OCI-LY7 (cell line): ENCODE measurements around the gene PRMT9. TPM values are rescaled to one million over a fixed set of nuclear protein-coding genes. Genes with fewer than 3 reads are reported as not detected.

Source experiments
- BruUV-seq: library from RNA; stranded (reverse); fragments of 400-500 nt; replicated peaks from 2 replicates; lab custom pipeline; 2021; lab: Mats Ljungman, UMichigan
- CTCF ChIA-PET: fragments of 300-600 bp; sonication (Branson Sonifier 250); formaldehyde crosslinking; loops from one replicate; lab custom pipeline; 2022; ENCODE audit warnings: antibody characterized with exemption; ENCODE audit not compliant: unreplicated experiment; lab: Charles Lee
- POLR2A ChIA-PET: fragments of 300-600 bp; sonication (Branson Sonifier 250); formaldehyde crosslinking; loops from one replicate; lab custom pipeline; 2022; ENCODE audit warnings: antibody characterized with exemption; lab: Charles Lee
- DNase-seq: peaks from one replicate; pipeline ENCODE4 v3.0.0-alpha.2; 2015; ENCODE audit warnings: low spot score
- H2AFZ ChIP-seq: fragments of 200-600 bp; sonication (generic), shearing (Covaris generic); 2 replicates; pipeline ENCODE4 v1.6.1; 2014; ENCODE audit warnings: mild to moderate bottlenecking, antibody characterized with exemption, low read length, moderate library complexity
- H3K27ac ChIP-seq: fragments of 200-600 bp; sonication (generic); 2 replicates; pipeline ENCODE4 v1.5.1; 2014; ENCODE audit warnings: mixed run types, low read depth, mild to moderate bottlenecking, moderate library complexity, low read length, inconsistent platforms; ENCODE audit not compliant: poor library complexity, severe bottlenecking
- H3K36me3 ChIP-seq: fragments of 200-600 bp; sonication (generic); 2 replicates; pipeline ENCODE4 v1.6.1; 2014; ENCODE audit warnings: mild to moderate bottlenecking, antibody characterized with exemption, low read length, moderate library complexity, mixed read lengths; ENCODE audit not compliant: insufficient read depth
- H3K4me1 ChIP-seq: fragments of 200-600 bp; sonication (generic); 2 replicates; pipeline ENCODE4 v1.5.1; 2014; ENCODE audit warnings: mild to moderate bottlenecking, low read length; ENCODE audit not compliant: insufficient read depth, poor library complexity, severe bottlenecking
- H3K4me2 ChIP-seq: fragments of 200-600 bp; sonication (generic); 2 replicates; pipeline ENCODE4 v1.6.1; 2014; ENCODE audit warnings: mild to moderate bottlenecking, low read length
- H3K4me3 ChIP-seq: fragments of 200-600 bp; sonication (generic); 2 replicates; pipeline ENCODE4 v1.5.1; 2014; ENCODE audit warnings: mild to moderate bottlenecking, low read depth, low read length; ENCODE audit not compliant: poor library complexity, severe bottlenecking
- H3K79me2 ChIP-seq: fragments of 200-600 bp; sonication (generic); 2 replicates; pipeline ENCODE4 v1.6.1; 2016; ENCODE audit warnings: low read depth, mild to moderate bottlenecking, low read length, moderate library complexity, mixed read lengths; ENCODE audit not compliant: insufficient read depth
- H3K9me2 ChIP-seq: fragments of 200-600 bp; sonication (generic); 2 replicates; pipeline ENCODE4 v1.6.1; 2016; ENCODE audit warnings: mild to moderate bottlenecking, low read length, mixed read lengths; ENCODE audit not compliant: insufficient read depth
- H3K9me3 ChIP-seq: fragments of 200-600 bp; sonication (generic); 2 replicates; pipeline ENCODE4 v1.6.1; 2014; ENCODE audit warnings: mild to moderate bottlenecking, mixed run types, low read length, mixed read lengths
- H4K20me1 ChIP-seq: fragments of 200-600 bp; sonication (generic); 2 replicates; pipeline ENCODE4 v1.6.1; 2014; ENCODE audit warnings: mild to moderate bottlenecking, antibody characterized with exemption, low read length, moderate library complexity, mixed read lengths; ENCODE audit not compliant: insufficient read depth
- CTCF ChIP-seq: fragments of 200-600 bp; sonication (generic); conservative IDR thresholded peaks from 2 replicates; pipeline ENCODE4 v1.5.1; 2014; ENCODE audit warnings: mild to moderate bottlenecking, antibody characterized with exemption, low read length, moderate library complexity, mixed read lengths
- EZH2phosphoT487 ChIP-seq: fragments of 200-600 bp; sonication (generic); IDR thresholded peaks from 2 replicates; pipeline ENCODE4 v1.6.1; 2018; ENCODE audit warnings: low read depth, borderline replicate concordance, mild to moderate bottlenecking, mixed run types, antibody characterized with exemption, low read length, moderate library complexity, mixed read lengths
- intact Hi-C: fragments of 100-400 bp; cut with micrococcal nuclease; formaldehyde crosslinking; loops from one replicate; pipeline ENCODE4 v1.10.0; 2022; ENCODE audit not compliant: unreplicated experiment
- total RNA-seq, 2 experiments: library from RNA; depleted of rRNA in 1 of 2; stranded (reverse); fragments of >200 nt in 1 of 2; shearing (Covaris generic) in 1 of 2; gene quantifications; 2 replicates each; pipeline ENCODE4 v1.2.3, GENCODE V29; 2014 to 2022

Gene PRMT9
- total RNA-seq, 2 experiments from 2014 or later, result 13.1 to 13.9 TPM

GRCh38 chr4:147620315-147620714, 63.6 kb downstream of the PRMT9 start:
- Histone ChIP-seq H3K4me3 (peak overlapping the region; percentile 2), H3K36me3 (peaks cover 45% of the 10 kb centered on the region), H3K9me2 (no peaks in the 10 kb centered on the region), H3K79me2 (peaks cover 50% of the 10 kb centered on the region), H3K4me1 (peaks cover 23% of the 10 kb centered on the region), H3K27ac (no peak overlapping the region), H4K20me1 (peaks cover 6% of the 10 kb centered on the region; the same call in 1 of the 2 replicates), H2AFZ (no peak overlapping the region), H3K4me2 (peak overlapping the region; percentile 47), H3K9me3 (no peaks in the 10 kb centered on the region)
- POLR2A ChIA-PET, result interaction anchor here (1.4 kb wide), 1 partner anchor 64 kb away, joined by 3 read pairs; the partner anchor contains the start of gene PRMT9
- no peak for DNase-seq
- BruUV-seq, result TSS peak; percentile 32
- intact Hi-C loops, result no loop called here
- TF ChIP-seq EZH2phosphoT487 (no peak), CTCF (no peak)
- CTCF ChIA-PET, result interaction anchor here (0.5 kb wide), 1 partner anchor 22 kb away, joined by 3 read pairs; no protein-coding TSS in a partner anchor

DNA sequence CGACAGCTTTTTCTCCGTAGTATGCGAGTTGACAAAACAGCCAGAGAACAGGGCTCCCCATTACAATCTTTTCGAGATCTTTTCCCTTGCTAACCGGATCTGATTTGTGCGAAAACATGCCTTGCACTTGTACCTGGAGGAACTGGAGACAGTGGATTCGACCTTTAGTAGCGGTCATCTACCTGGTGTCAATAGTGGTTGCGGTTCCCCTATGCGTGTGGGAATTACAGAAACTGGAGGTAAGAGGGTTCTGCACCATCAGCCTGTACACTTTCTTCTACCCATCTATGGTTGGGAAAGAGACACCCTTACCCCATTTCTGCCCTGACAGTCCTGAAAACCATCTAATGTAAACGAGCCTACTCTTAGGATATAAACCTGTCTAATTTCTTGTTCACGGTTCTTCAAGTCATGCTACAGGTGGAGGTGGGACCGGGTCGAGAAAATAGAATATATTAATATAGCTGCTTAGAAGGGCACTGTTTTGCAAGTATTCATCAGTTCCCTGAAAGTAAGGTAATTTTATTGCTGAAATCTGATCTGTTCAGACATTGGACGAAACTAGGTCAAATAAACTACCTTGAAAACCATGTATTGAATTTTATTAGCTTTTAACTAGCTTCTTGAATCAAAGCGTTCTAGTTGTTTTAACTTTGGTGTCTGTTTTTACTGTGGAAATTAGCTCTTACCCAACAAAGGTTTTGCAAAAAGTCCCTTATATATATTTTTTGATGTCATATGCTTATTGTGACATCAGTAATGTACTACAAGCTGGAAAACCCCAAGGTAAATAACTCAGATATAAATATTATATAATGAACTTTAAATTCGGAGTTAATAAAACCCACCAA, 65.9 kb downstream of the PRMT9 start:
- peak overlapping the region; percentile 76 for H3K27ac ChIP-seq
- CTCF ChIA-PET, result interaction anchor here (0.6 to 0.9 kb wide), 2 partner anchors 21 to 114 kb away, joined by 4 to 5 read pairs; partner anchors contain the start of gene ARHGAP10
- H3K9me3 ChIP-seq, result no peaks in the 10 kb centered on the region
- TF ChIP-seq EZH2phosphoT487 (no peak), CTCF (no peak)
- peak overlapping the region; percentile 40; the same call in 1 of the 2 replicates for H2AFZ ChIP-seq
- H3K9me2 ChIP-seq, result no peaks in the 10 kb centered on the region
- peaks cover 27% of the 10 kb centered on the region for H3K36me3 ChIP-seq
- intact Hi-C loops, result loop anchor here (1.0 kb wide), 1 partner anchor 66 kb away; the partner anchor contains the start of gene PRMT9
- BruUV-seq, result no TSS peak
- H3K79me2 ChIP-seq, result peaks cover 50% of the 10 kb centered on the region
- POLR2A ChIA-PET, result interaction anchor here (0.6 to 3.7 kb wide), 13 partner anchors 9 to 72 kb away, joined by 3 to 19 read pairs (median 4); partner anchors contain the start of gene PRMT9
- peaks cover 6% of the 10 kb centered on the region; the same call in 1 of the 2 replicates for H4K20me1 ChIP-seq
- peak overlapping the region; percentile 92 for H3K4me2 ChIP-seq
- DNase-seq, result no peak
- peak overlapping the region; percentile 77 for H3K4me3 ChIP-seq
- H3K4me1 ChIP-seq, result peaks cover 23% of the 10 kb centered on the region
